Measurements from ENCODE around the gene KCNK10. TPM values are rescaled to one million over a fixed set of nuclear protein-coding genes. Genes with fewer than 3 reads are reported as not detected.

Gene KCNK10
- total RNA-seq, 1 donor, result not detected

DNA sequence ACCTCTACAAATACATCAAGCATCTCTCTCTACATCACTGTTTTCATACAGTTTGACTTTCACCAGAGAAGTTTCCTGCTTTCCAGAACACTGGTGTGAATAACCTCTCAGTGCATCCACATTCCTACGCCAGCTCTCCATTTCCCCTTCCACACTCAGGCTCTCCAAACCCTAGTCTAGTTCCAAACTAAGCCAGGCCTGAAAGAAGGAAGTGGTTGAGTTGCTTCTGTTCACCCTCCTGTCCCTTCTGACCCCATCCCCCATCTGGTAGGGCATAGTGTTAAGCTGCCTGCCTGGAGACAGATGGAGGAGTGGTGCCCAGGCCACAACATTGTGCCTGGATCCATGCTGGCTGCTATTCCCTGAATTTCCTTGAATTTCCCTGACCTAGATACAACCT lies 185.7 kb downstream of the KCNK10 start:
- TF ChIP-seq, protein P1, sequence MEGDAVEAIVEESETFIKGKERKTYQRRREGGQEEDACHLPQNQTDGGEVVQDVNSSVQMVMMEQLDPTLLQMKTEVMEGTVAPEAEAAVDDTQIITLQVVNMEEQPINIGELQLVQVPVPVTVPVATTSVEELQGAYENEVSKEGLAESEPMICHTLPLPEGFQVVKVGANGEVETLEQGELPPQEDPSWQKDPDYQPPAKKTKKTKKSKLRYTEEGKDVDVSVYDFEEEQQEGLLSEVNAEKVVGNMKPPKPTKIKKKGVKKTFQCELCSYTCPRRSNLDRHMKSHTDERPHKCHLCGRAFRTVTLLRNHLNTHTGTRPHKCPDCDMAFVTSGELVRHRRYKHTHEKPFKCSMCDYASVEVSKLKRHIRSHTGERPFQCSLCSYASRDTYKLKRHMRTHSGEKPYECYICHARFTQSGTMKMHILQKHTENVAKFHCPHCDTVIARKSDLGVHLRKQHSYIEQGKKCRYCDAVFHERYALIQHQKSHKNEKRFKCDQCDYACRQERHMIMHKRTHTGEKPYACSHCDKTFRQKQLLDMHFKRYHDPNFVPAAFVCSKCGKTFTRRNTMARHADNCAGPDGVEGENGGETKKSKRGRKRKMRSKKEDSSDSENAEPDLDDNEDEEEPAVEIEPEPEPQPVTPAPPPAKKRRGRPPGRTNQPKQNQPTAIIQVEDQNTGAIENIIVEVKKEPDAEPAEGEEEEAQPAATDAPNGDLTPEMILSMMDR (IDR thresholded peaks at IDR 0.05; ENCODE audit: insufficient read depth, low read length), result no peak
- no peak overlapping the region for H3K4me3 ChIP-seq (ENCODE audit: low read depth, low read length)
- no peak for DNase-seq (ENCODE audit: low read depth)

Other genes starting within 250 kb of the KCNK10 start
- 14.5 and 20.0 TPM in 2 replicates for gene SPATA7, start 62.4 kb upstream of the KCNK10 start, total RNA-seq (ENCODE audit: low replicate concordance)
- 10.3 and 16.2 TPM in 2 replicates for gene PTPN21, start 231.7 kb upstream of the KCNK10 start, total RNA-seq (ENCODE audit: low replicate concordance)
- gene ZC3H14, start 239.8 kb upstream of the KCNK10 start, total RNA-seq (ENCODE audit: low replicate concordance), result 35.6 and 78.3 TPM in 2 replicates